CD14-positive monocyte (primary cell): Measurements from ENCODE around the gene LDHAL6A. TPM values are rescaled to one million over a fixed set of nuclear protein-coding genes. Genes with fewer than 3 reads are reported as not detected.

ENCODE experiments used
- DNase-seq, 3 donors: peaks; one replicate each; pipeline ENCODE4 v3.0.0-alpha.2; 2011 to 2022
- H2AFZ ChIP-seq: 2 replicates; pipeline ENCODE4 v1.6.0; 2012; ENCODE audit warnings: mild to moderate bottlenecking, low read depth, low read length, inconsistent platforms; ENCODE audit not compliant: insufficient read depth, poor library complexity, severe bottlenecking
- H3K27ac ChIP-seq, 2 donors: 1 replicate in 1 of 2; 2 replicates in 1 of 2; pipeline ENCODE4 v1.5.1; 2012 to 2013; ENCODE audit warnings: low read length in 2 of 2, control low read depth in 1 of 2, inconsistent platforms in 1 of 2, low read depth in 1 of 2, mild to moderate bottlenecking in 1 of 2
- H3K27me3 ChIP-seq, 2 donors: one replicate each; pipeline versions ENCODE4 v1.6.0 to v1.6.1; 2011 to 2013; ENCODE audit warnings: low read length in 2 of 2; ENCODE audit not compliant: control insufficient read depth in 2 of 2, insufficient read depth in 2 of 2
- H3K36me3 ChIP-seq, 2 donors: replicated peaks in 1 of 2; 1 replicate in 1 of 2; 2 replicates in 1 of 2; pipeline versions ENCODE4 v1.5.1 to v1.6.1; 2012 to 2013; ENCODE audit warnings: low read length in 2 of 2, control low read depth in 1 of 2, inconsistent platforms in 1 of 2, mild to moderate bottlenecking in 1 of 2; ENCODE audit not compliant: insufficient read depth in 2 of 2, control insufficient read depth in 1 of 2
- H3K4me1 ChIP-seq, 2 donors: 1 replicate in 1 of 2; 2 replicates in 1 of 2; pipeline versions ENCODE4 v1.5.1 to v1.6.1; 2012 to 2013; ENCODE audit warnings: low read length in 2 of 2, control low read depth in 1 of 2, inconsistent platforms in 1 of 2, mild to moderate bottlenecking in 1 of 2, moderate library complexity in 1 of 2; ENCODE audit not compliant: insufficient read depth in 2 of 2, control insufficient read depth in 1 of 2
- H3K4me2 ChIP-seq: replicated peaks from 2 replicates; pipeline ENCODE3; 2012; ENCODE audit warnings: low read length, moderate library complexity, mild to moderate bottlenecking; ENCODE audit not compliant: poor library complexity, severe bottlenecking; ENCODE audit errors: extremely low read depth
- H3K4me3 ChIP-seq, 3 experiments: fragments of 200-600 bp in 1 of 3; sonication (generic) in 1 of 3; replicated peaks in 1 of 3; 1 replicate in 2 of 3; 2 replicates in 1 of 3; pipeline ENCODE4 v1.5.1; 2011 to 2013; ENCODE audit warnings: low read length in 3 of 3, mild to moderate bottlenecking in 3 of 3, control low read depth in 2 of 3, low read depth in 2 of 3, inconsistent platforms in 1 of 3, moderate library complexity in 1 of 3
- H3K79me2 ChIP-seq: 2 replicates; pipeline ENCODE4 v1.6.0; 2012; ENCODE audit warnings: mild to moderate bottlenecking, control low read depth, inconsistent platforms, low read length, moderate library complexity; ENCODE audit not compliant: insufficient read depth
- H3K9ac ChIP-seq: 2 replicates; pipeline ENCODE4 v1.6.0; 2017; ENCODE audit warnings: low read length, mild to moderate bottlenecking; ENCODE audit not compliant: insufficient read depth, poor library complexity, severe bottlenecking
- H3K9me3 ChIP-seq, 2 donors: replicated peaks in 1 of 2; 1 replicate in 1 of 2; 2 replicates in 1 of 2; pipeline versions ENCODE4 v1.5.1 to v1.6.1; 2012 to 2013; ENCODE audit warnings: low read length in 2 of 2, control low read depth in 1 of 2; ENCODE audit not compliant: control insufficient read depth in 1 of 2, insufficient read depth in 1 of 2
- H4K20me1 ChIP-seq: 2 replicates; pipeline ENCODE4 v1.6.0; 2012; ENCODE audit warnings: mild to moderate bottlenecking, low read length, control low read depth, moderate library complexity; ENCODE audit not compliant: insufficient read depth
- H3K27ac Mint-ChIP-seq, 7 donors: one replicate each; pipeline ENCODE4 v1.8.0; 2020; ENCODE audit warnings: mild to moderate bottlenecking in 7 of 7, mixed read lengths in 7 of 7, moderate library complexity in 6 of 7, inconsistent platforms in 2 of 7
- H3K27me3 Mint-ChIP-seq, 3 donors: one replicate each; pipeline ENCODE4 v1.8.0; 2021 to 2022; ENCODE audit warnings: low read depth in 3 of 3, mild to moderate bottlenecking in 3 of 3, mixed read lengths in 3 of 3, moderate library complexity in 3 of 3, inconsistent platforms in 1 of 3
- H3K36me3 Mint-ChIP-seq, 2 donors: one replicate each; pipeline ENCODE4 v1.8.0; 2020; ENCODE audit warnings: mixed read lengths in 2 of 2, inconsistent platforms in 1 of 2, mild to moderate bottlenecking in 1 of 2
- H3K4me1 Mint-ChIP-seq: one replicate; pipeline ENCODE4 v1.8.0; 2020; ENCODE audit warnings: mild to moderate bottlenecking, mixed read lengths
- H3K4me3 Mint-ChIP-seq, 2 donors: one replicate each; pipeline ENCODE4 v1.8.0; 2020; ENCODE audit warnings: mild to moderate bottlenecking in 2 of 2, mixed read lengths in 2 of 2, moderate library complexity in 1 of 2
- H3K9me3 Mint-ChIP-seq, 7 donors: one replicate each; pipeline ENCODE4 v1.8.0; 2020 to 2022; ENCODE audit warnings: mixed read lengths in 7 of 7, mild to moderate bottlenecking in 6 of 7, moderate library complexity in 6 of 7, inconsistent platforms in 2 of 7
- WGBS: methylation state at CpG from one replicate; pipeline ENCODE4 v1.1.5; 2013; ENCODE audit warnings: missing lambda C conversion rate; ENCODE audit not compliant: insufficient coverage; 5-methylcytosine and 5-hydroxymethylcytosine counted together
- intact Hi-C, 2 donors: fragments of 100-400 bp; cut with micrococcal nuclease; formaldehyde crosslinking; loops; one replicate each; pipeline versions ENCODE4 v1.15.0 to v1.15.1; 2023
- polyA plus RNA-seq, 3 donors: library from polyadenylated mRNA; depleted of rRNA in 1 of 3; unstranded in 2 of 3; stranded (reverse) in 1 of 3; fragments of 300-500 nt in 2 of 3; fragments of >200 nt in 1 of 3; fragmentation: Illumina TruSeq in 2 of 3; gene quantifications; 1 replicate in 2 of 3; 2 replicates in 1 of 3; pipeline ENCODE4 v1.2.3, GENCODE V29; 2012 to 2021
- TF ChIP-seq, protein P1 (sequence below): fragments of 200-600 bp; IDR thresholded peaks from one replicate; pipeline ENCODE4 v1.8.0; 2022; ENCODE audit warnings: antibody characterized with exemption, mild to moderate bottlenecking

Gene LDHAL6A
- polyA plus RNA-seq, 3 donors, result not detected

- Histone ChIP-seq H3K9me3 (no peaks in the 10 kb centered on the region), H2AFZ (no peak overlapping the region), H3K4me1 (no peaks in the 10 kb centered on the region), H3K4me3 (no peak overlapping the region), H3K27ac (no peak overlapping the region), H3K27me3 (no peaks in the 10 kb centered on the region), H3K79me2 (no peaks in the 10 kb centered on the region), H3K4me2 (no peak overlapping the region), H4K20me1 (peaks cover 6% of the 10 kb centered on the region), H3K9ac (no peak overlapping the region), H3K36me3 (peaks cover 83 to 95% of the 10 kb centered on the region in 2 donors)
- Mint-ChIP-seq H3K4me3 (no peak overlapping the region), H3K4me1 (no peaks in the 10 kb centered on the region), H3K36me3 (peaks cover 73 to 93% of the 10 kb centered on the region in 2 donors), H3K27ac (no peak overlapping the region), H3K27me3 (no peaks in the 10 kb centered on the region), H3K9me3 (no peaks in the 10 kb centered on the region)
- TF ChIP-seq, protein P1, sequence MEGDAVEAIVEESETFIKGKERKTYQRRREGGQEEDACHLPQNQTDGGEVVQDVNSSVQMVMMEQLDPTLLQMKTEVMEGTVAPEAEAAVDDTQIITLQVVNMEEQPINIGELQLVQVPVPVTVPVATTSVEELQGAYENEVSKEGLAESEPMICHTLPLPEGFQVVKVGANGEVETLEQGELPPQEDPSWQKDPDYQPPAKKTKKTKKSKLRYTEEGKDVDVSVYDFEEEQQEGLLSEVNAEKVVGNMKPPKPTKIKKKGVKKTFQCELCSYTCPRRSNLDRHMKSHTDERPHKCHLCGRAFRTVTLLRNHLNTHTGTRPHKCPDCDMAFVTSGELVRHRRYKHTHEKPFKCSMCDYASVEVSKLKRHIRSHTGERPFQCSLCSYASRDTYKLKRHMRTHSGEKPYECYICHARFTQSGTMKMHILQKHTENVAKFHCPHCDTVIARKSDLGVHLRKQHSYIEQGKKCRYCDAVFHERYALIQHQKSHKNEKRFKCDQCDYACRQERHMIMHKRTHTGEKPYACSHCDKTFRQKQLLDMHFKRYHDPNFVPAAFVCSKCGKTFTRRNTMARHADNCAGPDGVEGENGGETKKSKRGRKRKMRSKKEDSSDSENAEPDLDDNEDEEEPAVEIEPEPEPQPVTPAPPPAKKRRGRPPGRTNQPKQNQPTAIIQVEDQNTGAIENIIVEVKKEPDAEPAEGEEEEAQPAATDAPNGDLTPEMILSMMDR, result no peak
- no CpG with 5 or more reads among the region's 1 CpG for WGBS
- DNase-seq, result no peak
- intact Hi-C loops, result no loop called here
These were observed 46.0 kb downstream of the LDHAL6A start for GRCh38 chr11:18501629-18502028.

GRCh38 chr11:18502352-18502751 is 46.7 kb downstream of the LDHAL6A start:
- Mint-ChIP-seq H3K4me3 (no peak overlapping the region), H3K27me3 (no peaks in the 10 kb centered on the region), H3K4me1 (no peaks in the 10 kb centered on the region), H3K27ac (no peak overlapping the region), H3K9me3 (no peaks in the 10 kb centered on the region), H3K36me3 (peaks cover 77 to 93% of the 10 kb centered on the region in 2 donors)
- no peak overlapping the region for H3K4me2 ChIP-seq
- peaks cover 6% of the 10 kb centered on the region for H4K20me1 ChIP-seq
- no peak overlapping the region for H3K9ac ChIP-seq
- H2AFZ ChIP-seq, result no peak overlapping the region
- H3K27ac ChIP-seq, result no peak overlapping the region
- DNase-seq, result no peak
- H3K36me3 ChIP-seq, result peaks cover 84 to 95% of the 10 kb centered on the region in 2 donors
- H3K4me1 ChIP-seq, result no peaks in the 10 kb centered on the region
- H3K4me3 ChIP-seq, result no peak overlapping the region
- intact Hi-C loops, result no loop called here
- H3K9me3 ChIP-seq, result no peaks in the 10 kb centered on the region
- H3K27me3 ChIP-seq, result no peaks in the 10 kb centered on the region
- H3K79me2 ChIP-seq, result no peaks in the 10 kb centered on the region
- TF ChIP-seq, protein P1, result no peak
